Measurements from ENCODE around the gene GPR108. TPM values are rescaled to one million over a fixed set of nuclear protein-coding genes. Genes with fewer than 3 reads are reported as not detected.

The GPR108 gene
- polyA plus RNA-seq, 1 experiment = 34.5 TPM

DNA sequence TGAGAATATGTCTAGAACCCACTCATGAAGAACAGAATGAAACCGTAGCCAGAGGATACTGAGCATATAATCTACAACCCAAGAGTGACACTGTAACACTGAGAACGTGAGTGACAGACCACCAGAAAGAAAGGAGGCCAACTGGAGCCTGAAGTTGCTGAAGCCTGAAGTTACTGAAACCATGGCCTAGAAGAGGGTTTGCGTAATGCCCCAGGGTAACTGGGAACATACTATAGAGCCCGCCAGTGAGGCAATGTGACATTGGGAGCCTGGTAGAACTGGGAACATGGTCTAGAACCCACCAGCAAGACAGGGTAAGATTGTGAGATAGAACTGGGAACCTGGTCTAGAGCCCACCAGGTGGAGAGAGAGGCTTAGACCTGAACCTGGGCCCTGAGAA, 51.9 kb downstream of the GPR108 start:
- TF ChIP-seq, protein P1, sequence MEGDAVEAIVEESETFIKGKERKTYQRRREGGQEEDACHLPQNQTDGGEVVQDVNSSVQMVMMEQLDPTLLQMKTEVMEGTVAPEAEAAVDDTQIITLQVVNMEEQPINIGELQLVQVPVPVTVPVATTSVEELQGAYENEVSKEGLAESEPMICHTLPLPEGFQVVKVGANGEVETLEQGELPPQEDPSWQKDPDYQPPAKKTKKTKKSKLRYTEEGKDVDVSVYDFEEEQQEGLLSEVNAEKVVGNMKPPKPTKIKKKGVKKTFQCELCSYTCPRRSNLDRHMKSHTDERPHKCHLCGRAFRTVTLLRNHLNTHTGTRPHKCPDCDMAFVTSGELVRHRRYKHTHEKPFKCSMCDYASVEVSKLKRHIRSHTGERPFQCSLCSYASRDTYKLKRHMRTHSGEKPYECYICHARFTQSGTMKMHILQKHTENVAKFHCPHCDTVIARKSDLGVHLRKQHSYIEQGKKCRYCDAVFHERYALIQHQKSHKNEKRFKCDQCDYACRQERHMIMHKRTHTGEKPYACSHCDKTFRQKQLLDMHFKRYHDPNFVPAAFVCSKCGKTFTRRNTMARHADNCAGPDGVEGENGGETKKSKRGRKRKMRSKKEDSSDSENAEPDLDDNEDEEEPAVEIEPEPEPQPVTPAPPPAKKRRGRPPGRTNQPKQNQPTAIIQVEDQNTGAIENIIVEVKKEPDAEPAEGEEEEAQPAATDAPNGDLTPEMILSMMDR (IDR thresholded peaks at IDR 0.05; ENCODE audit: low read depth, low read length) = no peak
- Histone ChIP-seq H3K4me3 (ENCODE audit: low read depth, low read length) (no peak overlapping the region), H3K9me3 (ENCODE audit: control insufficient read depth, insufficient read depth, low read length) (no peaks in the 10 kb centered on the region; the same call in 1 of the 2 replicates), H3K27me3 (ENCODE audit: control insufficient read depth, insufficient read depth, low read length) (no peaks in the 10 kb centered on the region), H3K27ac (ENCODE audit: low read depth, low read length) (no peak overlapping the region)
- DNase-seq (ENCODE audit: low read depth, low spot score) = no peak
- ChIA-PET CTCF (no interaction called here), POLR2A (no interaction called here)

DNA sequence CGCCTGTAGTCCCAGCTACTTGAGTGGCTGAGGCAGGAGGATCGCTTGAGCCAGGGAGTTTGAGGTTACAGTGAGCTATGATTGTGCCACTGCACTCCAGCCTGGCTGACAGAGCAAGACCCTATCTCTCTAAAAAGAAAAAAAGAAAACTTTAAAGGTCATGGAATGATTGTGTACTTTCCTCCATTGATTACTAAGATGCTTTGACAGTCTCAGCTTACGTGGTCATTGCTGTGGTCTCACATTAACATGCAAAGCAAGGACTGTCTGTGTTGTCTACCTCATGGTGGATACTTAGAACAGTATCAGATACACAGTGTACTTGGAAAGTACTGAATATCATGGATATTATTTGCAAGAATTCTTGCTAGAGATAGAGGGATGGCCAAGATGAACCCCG, 53.4 kb downstream of the GPR108 start:
- TF ChIP-seq, protein P1 (IDR thresholded peaks at IDR 0.05; ENCODE audit: low read depth, low read length) = no peak
- POLR2A ChIA-PET = no interaction called here
- Histone ChIP-seq H3K9me3 (ENCODE audit: control insufficient read depth, insufficient read depth, low read length) (no peaks in the 10 kb centered on the region; the same call in none of the 2 replicates), H3K4me3 (ENCODE audit: low read depth, low read length) (no peak overlapping the region), H3K27me3 (ENCODE audit: control insufficient read depth, insufficient read depth, low read length) (no peaks in the 10 kb centered on the region), H3K27ac (ENCODE audit: low read depth, low read length) (no peak overlapping the region)
- DNase-seq (ENCODE audit: low read depth, low spot score) = no peak
- CTCF ChIA-PET = no interaction called here

DNA sequence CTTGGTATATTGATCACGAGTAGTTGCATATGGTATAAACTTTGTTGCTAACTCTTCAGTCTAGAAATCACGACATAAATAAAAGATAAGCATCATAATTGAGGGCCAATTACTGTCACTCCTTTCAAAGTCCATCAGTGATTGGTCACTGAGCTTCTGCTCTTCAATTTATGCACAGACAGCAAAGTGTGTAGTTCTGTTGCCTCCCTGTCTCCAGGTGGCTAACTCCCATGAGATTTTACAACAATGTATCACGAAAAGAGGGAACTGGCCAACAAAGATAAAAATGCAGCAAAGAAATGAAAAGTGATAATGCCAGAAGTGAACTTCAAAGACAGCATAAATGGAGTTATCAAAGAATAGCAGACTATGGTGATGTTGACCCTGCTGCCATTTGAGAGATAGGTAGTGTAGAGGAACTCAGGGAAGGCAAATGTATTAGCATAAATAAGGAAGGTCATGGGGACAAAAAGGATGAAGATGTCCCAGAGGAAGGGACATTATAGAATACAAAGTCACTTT, 54.7 kb downstream of the GPR108 start:
- CTCF ChIA-PET = no interaction called here
- Histone ChIP-seq H3K27me3 (ENCODE audit: control insufficient read depth, insufficient read depth, low read length) (no peaks in the 10 kb centered on the region), H3K4me3 (ENCODE audit: low read depth, low read length) (no peak overlapping the region), H3K9me3 (ENCODE audit: control insufficient read depth, insufficient read depth, low read length) (peaks cover 5% of the 10 kb centered on the region), H3K27ac (ENCODE audit: low read depth, low read length) (no peak overlapping the region)
- TF ChIP-seq, protein P1 (IDR thresholded peaks at IDR 0.05; ENCODE audit: low read depth, low read length) = no peak
- DNase-seq (ENCODE audit: low read depth, low spot score) = no peak
- POLR2A ChIA-PET = no interaction called here

- H3K27ac ChIP-seq (ENCODE audit: low read depth, low read length) = no peak overlapping the region
- no peak for DNase-seq (ENCODE audit: low read depth, low spot score)
- TF ChIP-seq, protein P1 (IDR thresholded peaks at IDR 0.05; ENCODE audit: low read depth, low read length) = no peak
- ChIA-PET POLR2A (no interaction called here), CTCF (no interaction called here)
- H3K9me3 ChIP-seq (ENCODE audit: control insufficient read depth, insufficient read depth, low read length) = peaks cover 5% of the 10 kb centered on the region
- H3K27me3 ChIP-seq (ENCODE audit: control insufficient read depth, insufficient read depth, low read length) = no peaks in the 10 kb centered on the region
- H3K4me3 ChIP-seq (ENCODE audit: low read depth, low read length) = no peak overlapping the region
These were observed 57.2 kb downstream of the GPR108 start for GRCh38 chr19:6680141-6680540.

Other genes starting within 250 kb of the GPR108 start
- gene TUBB4A, start 235.3 kb downstream of the GPR108 start, polyA plus RNA-seq (2011; rRNA removed) = not detected in 2 replicates
- gene TNFSF9, start 206.6 kb downstream of the GPR108 start, polyA plus RNA-seq (2011; rRNA removed) = 0.14 and 0.16 TPM in 2 replicates
- gene CD70, start 146.4 kb downstream of the GPR108 start, polyA plus RNA-seq (2011; rRNA removed) = not detected in 2 replicates
- gene TNFSF14, start 67.4 kb downstream of the GPR108 start, polyA plus RNA-seq (2011; rRNA removed) = not detected in 2 replicates
- gene C3, start 16.9 kb downstream of the GPR108 start, polyA plus RNA-seq (2011; rRNA removed) = 1.6 and 1.8 TPM in 2 replicates
- gene TRIP10, start 2.1 kb upstream of the GPR108 start, polyA plus RNA-seq (2011; rRNA removed) = 27.6 and 29.3 TPM in 2 replicates
- gene SH2D3A, start 29.9 kb upstream of the GPR108 start, polyA plus RNA-seq (2011; rRNA removed) = not detected in 2 replicates
- not detected in 2 replicates for gene VAV1, start 35.1 kb upstream of the GPR108 start, polyA plus RNA-seq (2011; rRNA removed)
- gene ADGRE1, start 150.0 kb upstream of the GPR108 start, polyA plus RNA-seq (2011; rRNA removed) = not detected in 2 replicates

Data from AG04450 (cell line).